GM21423 (cell line): ENCODE data around the gene PRDX5.
"Not testable (repeated sequence)": the region's sequence is repeated elsewhere in the genome, so short reads cannot be mapped to it uniquely, and the experiment has no call there.

Experiments
- ATAC-seq: cut with Tn5 transposase; IDR thresholded peaks from one replicate; pipeline ENCODE4 v1.9.1; 2021; ENCODE audit warnings: mild to moderate bottlenecking, moderate library complexity; ENCODE audit not compliant: unreplicated experiment

Gene PRDX5

GRCh38 chr11:64323373-64323772 lies 5.5 kb downstream of the PRDX5 start:
- ATAC-seq, result no peak

- not testable (repeated sequence) for ATAC-seq
Observed at GRCh38 chr11:64323984-64324383, 6.1 kb downstream of the PRDX5 start.

GRCh38 chr11:64324692-64325469 lies 7.0 kb downstream of the PRDX5 start:
- ATAC-seq, result no peak

- no peak for ATAC-seq
Observed at GRCh38 chr11:64327375-64327774, 9.5 kb downstream of the PRDX5 start.

- ATAC-seq, result no peak
Observed at GRCh38 chr11:64327993-64328392, 10.1 kb downstream of the PRDX5 start.

- no peak for ATAC-seq
Observed at GRCh38 chr11:64330888-64331287, 13.0 kb downstream of the PRDX5 start.

GRCh38 chr11:64331569-64332371 lies 13.8 kb downstream of the PRDX5 start:
- ATAC-seq, result peak; percentile 41

GRCh38 chr11:64333556-64333955 lies 15.6 kb downstream of the PRDX5 start:
- no peak for ATAC-seq

- peak; percentile 76 for ATAC-seq
Observed at GRCh38 chr11:64334764-64335735, 17.1 kb downstream of the PRDX5 start.

- ATAC-seq, result no peak
Observed at GRCh38 chr11:64337538-64338249, 19.8 kb downstream of the PRDX5 start.

- no peak for ATAC-seq
Observed at GRCh38 chr11:64338716-64339115, 20.8 kb downstream of the PRDX5 start.

GRCh38 chr11:64339286-64339685 lies 21.4 kb downstream of the PRDX5 start:
- no peak for ATAC-seq

- ATAC-seq, result peak; percentile 37
Observed at GRCh38 chr11:64339754-64340408, 22.0 kb downstream of the PRDX5 start, which contains the start of gene CCDC88B. TSS of gene CCDC88B (plus strand) at chr11:64340204. CDS start at chr11:64340267, 63 bp downstream.

- ATAC-seq, result no peak
Observed at GRCh38 chr11:64340671-64341335, 22.9 kb downstream of the PRDX5 start.

GRCh38 chr11:64341429-64341828 lies 23.5 kb downstream of the PRDX5 start:
- no peak for ATAC-seq

GRCh38 chr11:64341851-64342791 lies 24.2 kb downstream of the PRDX5 start:
- ATAC-seq, result peak; percentile 33

- no peak for ATAC-seq
Observed at GRCh38 chr11:64342869-64343745, 25.2 kb downstream of the PRDX5 start.
